ENCODE data around the gene RRP1B. TPM values are rescaled to one million over a fixed set of nuclear protein-coding genes. Genes with fewer than 3 reads are reported as not detected.

RRP1B gene
- total and polyA plus RNA-seq, 9 of the 15 experiments (the other 6 are each of a cell fraction or from before 2014, with no cell fraction given): 6.8 to 66.6 (median 41.9) TPM

DNA sequence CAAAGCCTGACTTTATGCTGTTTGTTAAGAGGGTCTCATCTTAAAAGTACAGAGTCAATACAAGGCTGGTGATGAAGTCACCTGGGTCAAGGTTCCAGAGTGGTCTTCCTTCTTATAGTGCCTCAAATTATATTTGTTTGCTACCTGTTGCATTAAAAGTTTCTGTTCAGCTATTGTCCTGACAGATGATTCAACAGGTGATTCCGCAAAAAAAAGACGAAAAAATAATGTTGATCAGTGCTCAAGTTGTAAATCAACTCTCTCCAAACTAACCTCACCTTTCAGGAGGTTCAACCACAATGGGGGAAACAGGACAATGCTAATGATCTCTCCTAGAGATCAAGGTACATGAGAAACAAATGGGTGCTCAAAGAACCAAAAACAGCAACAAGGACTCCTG lies 35.8 kb upstream of the RRP1B start:
- H3K27me3 ChIP-seq (ENCODE audit: control insufficient read depth in 2 of 2, insufficient read depth in 2 of 2, low read length in 2 of 2): peaks cover 11 to 15% of the 10 kb centered on the region in 2 experiments; a peak in 3 of 5 replicates
- H3K27ac ChIP-seq (ENCODE audit: extremely low read depth, low read depth, low read length): no peak overlapping the region
- H3K36me3 ChIP-seq (ENCODE audit: control insufficient read depth, insufficient read depth, low read length): no peaks in the 10 kb centered on the region
- no peaks in the 10 kb centered on the region for H4K20me1 ChIP-seq (replicated peaks; ENCODE audit: control insufficient read depth, insufficient read depth, low read length)
- BruUV-seq (replicated peaks): no TSS peak
- H2AFZ ChIP-seq (ENCODE audit: low read depth, low read length): no peak overlapping the region
- DNase-seq (ENCODE audit: extremely low read depth in 1 of 4, low spot score in 3 of 4) (no peak), FAIRE-seq (no peak), ATAC-seq (no peak)
- POLR2A ChIA-PET: interaction anchor here (0.5 kb wide), 1 partner anchor 689 kb away, joined by 3 read pairs; no protein-coding TSS in a partner anchor
- TF ChIP-seq DDX20 (tag; IDR thresholded peaks at IDR 0.05; ENCODE audit: low read depth) (no peak), TAF9B (IDR thresholded peaks at IDR 0.05; ENCODE audit: partially characterized antibody) (no peak)
- TF ChIP-seq, protein P1, sequence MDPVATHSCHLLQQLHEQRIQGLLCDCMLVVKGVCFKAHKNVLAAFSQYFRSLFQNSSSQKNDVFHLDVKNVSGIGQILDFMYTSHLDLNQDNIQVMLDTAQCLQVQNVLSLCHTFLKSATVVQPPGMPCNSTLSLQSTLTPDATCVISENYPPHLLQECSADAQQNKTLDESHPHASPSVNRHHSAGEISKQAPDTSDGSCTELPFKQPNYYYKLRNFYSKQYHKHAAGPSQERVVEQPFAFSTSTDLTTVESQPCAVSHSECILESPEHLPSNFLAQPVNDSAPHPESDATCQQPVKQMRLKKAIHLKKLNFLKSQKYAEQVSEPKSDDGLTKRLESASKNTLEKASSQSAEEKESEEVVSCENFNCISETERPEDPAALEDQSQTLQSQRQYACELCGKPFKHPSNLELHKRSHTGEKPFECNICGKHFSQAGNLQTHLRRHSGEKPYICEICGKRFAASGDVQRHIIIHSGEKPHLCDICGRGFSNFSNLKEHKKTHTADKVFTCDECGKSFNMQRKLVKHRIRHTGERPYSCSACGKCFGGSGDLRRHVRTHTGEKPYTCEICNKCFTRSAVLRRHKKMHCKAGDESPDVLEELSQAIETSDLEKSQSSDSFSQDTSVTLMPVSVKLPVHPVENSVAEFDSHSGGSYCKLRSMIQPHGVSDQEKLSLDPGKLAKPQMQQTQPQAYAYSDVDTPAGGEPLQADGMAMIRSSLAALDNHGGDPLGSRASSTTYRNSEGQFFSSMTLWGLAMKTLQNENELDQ (CRISPR knock-in tag; IDR thresholded peaks at IDR 0.05; ENCODE audit: borderline replicate concordance): no peak
- TF ChIP-seq, protein P2, sequence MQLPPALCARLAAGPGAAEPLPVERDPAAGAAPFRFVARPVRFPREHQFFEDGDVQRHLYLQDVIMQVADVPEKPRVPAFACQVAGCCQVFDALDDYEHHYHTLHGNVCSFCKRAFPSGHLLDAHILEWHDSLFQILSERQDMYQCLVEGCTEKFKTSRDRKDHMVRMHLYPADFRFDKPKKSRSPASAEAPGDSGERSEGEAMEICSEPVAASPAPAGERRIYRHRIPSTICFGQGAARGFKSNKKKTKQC (CRISPR knock-in tag; IDR thresholded peaks at IDR 0.05): no peak
- H3K9me1 ChIP-seq (ENCODE audit: control insufficient read depth, insufficient read depth, low read length): no peaks in the 10 kb centered on the region
- no peaks in the 10 kb centered on the region for H3K4me1 ChIP-seq (replicated peaks in 1 of 2; ENCODE audit: control insufficient read depth in 2 of 2, insufficient read depth in 2 of 2, low read length in 2 of 2)
- no peak overlapping the region for H3K9ac ChIP-seq (ENCODE audit: insufficient read depth in 1 of 2, low read depth in 2 of 2, low read length in 2 of 2)
- no peaks in the 10 kb centered on the region for H3K9me3 ChIP-seq (replicated peaks; ENCODE audit: control insufficient read depth, insufficient read depth, low read depth, low read length)
- CTCF ChIA-PET (ENCODE audit: low intra/inter-chr PET ratio): interaction anchor here (0.5 to 0.6 kb wide), 2 partner anchors 337 to 665 kb away, joined by 3 read pairs; no protein-coding TSS in a partner anchor
- intact Hi-C loops (cut with micrococcal nuclease): no loop called here
- WGBS (ENCODE audit: insufficient coverage, low coverage, missing lambda C conversion rate): 0% methylated on average over 2 of the region's 2 CpGs
- no peak overlapping the region for H3K4me2 ChIP-seq (ENCODE audit: insufficient read depth, low read length)
- no peaks in the 10 kb centered on the region for H3K79me2 ChIP-seq (ENCODE audit: control insufficient read depth, insufficient read depth, low read length)
- in situ Hi-C loops (cut with MboI): loop anchor here (25.0 kb wide), 1 partner anchor 111 kb away; no protein-coding TSS in a partner anchor
- no peak overlapping the region for H3K4me3 ChIP-seq

Measured in K562 (cell line).